Activated naive CD4-positive, alpha-beta T cell treated with anti-CD3 and anti-CD28 coated beads for 36 hours (primary cell): ENCODE results near the gene ZNF827. TPM values are rescaled to one million over a fixed set of nuclear protein-coding genes. Genes with fewer than 3 reads are reported as not detected.

Experiments
- CTCF ChIA-PET: fragments of 350-600 bp; sonication (Branson Sonifier 250); formaldehyde crosslinking; loops from one replicate; lab custom pipeline; 2021; ENCODE audit warnings: antibody characterized with exemption; lab: Charles Lee
- DNase-seq: peaks from one replicate; pipeline ENCODE4 v3.0.0-alpha.2; 2020
- H3K27ac Mint-ChIP-seq: one replicate; pipeline ENCODE4 v1.8.0; 2021; ENCODE audit warnings: mild to moderate bottlenecking, mixed read lengths
- H3K27me3 Mint-ChIP-seq: one replicate; pipeline ENCODE4 v1.8.0; 2021; ENCODE audit warnings: low read depth, mixed read lengths
- H3K36me3 Mint-ChIP-seq: one replicate; pipeline ENCODE4 v1.8.0; 2021; ENCODE audit warnings: low read depth, mixed read lengths
- H3K4me1 Mint-ChIP-seq: one replicate; pipeline ENCODE4 v1.8.0; 2021; ENCODE audit warnings: low read depth, mixed read lengths
- H3K4me3 Mint-ChIP-seq: one replicate; pipeline ENCODE4 v1.8.0; 2021; ENCODE audit warnings: mild to moderate bottlenecking, moderate library complexity, mixed read lengths
- H3K9me3 Mint-ChIP-seq: one replicate; pipeline ENCODE4 v1.8.0; 2021; ENCODE audit warnings: mixed read lengths
- intact Hi-C: fragments of 100-400 bp; cut with micrococcal nuclease; formaldehyde crosslinking; loops from one replicate; pipeline ENCODE4 v1.15.1; 2023
- total RNA-seq, 2 experiments: library from RNA; stranded (reverse); gene quantifications; one replicate each; pipeline ENCODE4 v1.2.3, GENCODE V29; 2021

ZNF827 gene
- total RNA-seq, 2 experiments from 2014 or later: 15.6 to 17.5 TPM

- no peak for DNase-seq
- Mint-ChIP-seq H3K36me3 (peaks cover 23% of the 10 kb centered on the region), H3K4me1 (peaks cover 26% of the 10 kb centered on the region), H3K27me3 (no peaks in the 10 kb centered on the region), H3K27ac (no peak overlapping the region), H3K9me3 (no peaks in the 10 kb centered on the region), H3K4me3 (no peak overlapping the region)
- CTCF ChIA-PET: interaction anchor here (0.5 to 0.6 kb wide), 2 partner anchors 93 to 1696 kb away, joined by 4 read pairs; no protein-coding TSS in a partner anchor
- intact Hi-C loops: loop anchor here (2.0 kb wide), 1 partner anchor 70 kb away; the partner anchor contains the start of gene ZNF827
Observed at GRCh38 chr4:145868637-145869409, 69.8 kb downstream of the ZNF827 start.

GRCh38 chr4:145867406-145867805, 71.2 kb downstream of the ZNF827 start:
- CTCF ChIA-PET: interaction anchor here (0.6 kb wide), 1 partner anchor 144 kb away, joined by 3 read pairs; no protein-coding TSS in a partner anchor
- Mint-ChIP-seq H3K4me3 (no peak overlapping the region), H3K4me1 (peaks cover 32% of the 10 kb centered on the region), H3K36me3 (peaks cover 19% of the 10 kb centered on the region), H3K27ac (no peak overlapping the region), H3K27me3 (no peaks in the 10 kb centered on the region), H3K9me3 (no peaks in the 10 kb centered on the region)
- DNase-seq: no peak
- intact Hi-C loops: no loop called here

GRCh38 chr4:145866991-145867390, 71.6 kb downstream of the ZNF827 start:
- no peak overlapping the region for H3K4me3 Mint-ChIP-seq
- no peak for DNase-seq
- CTCF ChIA-PET: interaction anchor here (0.6 to 1.0 kb wide), 2 partner anchors 28 to 144 kb away, joined by 3 read pairs; no protein-coding TSS in a partner anchor
- H3K27ac Mint-ChIP-seq: no peak overlapping the region
- H3K4me1 Mint-ChIP-seq: peaks cover 30% of the 10 kb centered on the region
- intact Hi-C loops: no loop called here
- peaks cover 16% of the 10 kb centered on the region for H3K36me3 Mint-ChIP-seq
- H3K9me3 Mint-ChIP-seq: no peaks in the 10 kb centered on the region
- H3K27me3 Mint-ChIP-seq: no peaks in the 10 kb centered on the region

GRCh38 chr4:145865274-145865941, 73.2 kb downstream of the ZNF827 start:
- no peak for DNase-seq
- no peak overlapping the region for H3K27ac Mint-ChIP-seq
- H3K4me1 Mint-ChIP-seq: peaks cover 19% of the 10 kb centered on the region
- intact Hi-C loops: no loop called here
- peaks cover 18% of the 10 kb centered on the region for H3K36me3 Mint-ChIP-seq
- CTCF ChIA-PET: interaction anchor here (1.0 kb wide), 1 partner anchor 9 kb away, joined by 4 read pairs; no protein-coding TSS in a partner anchor
- no peaks in the 10 kb centered on the region for H3K27me3 Mint-ChIP-seq
- H3K4me3 Mint-ChIP-seq: no peak overlapping the region
- H3K9me3 Mint-ChIP-seq: no peaks in the 10 kb centered on the region

- Mint-ChIP-seq H3K4me3 (no peak overlapping the region), H3K27ac (no peak overlapping the region), H3K27me3 (no peaks in the 10 kb centered on the region), H3K36me3 (peaks cover 25% of the 10 kb centered on the region), H3K4me1 (peaks cover 14% of the 10 kb centered on the region), H3K9me3 (no peaks in the 10 kb centered on the region)
- intact Hi-C loops: no loop called here
- DNase-seq: no peak
- CTCF ChIA-PET: no interaction called here
Observed at GRCh38 chr4:145863191-145863590, 75.4 kb downstream of the ZNF827 start.

- no peaks in the 10 kb centered on the region for H3K27me3 Mint-ChIP-seq
Observed at GRCh38 chr4:145861336-145862318, 77.0 kb downstream of the ZNF827 start.

GRCh38 chr4:145860897-145861296, 77.7 kb downstream of the ZNF827 start:
- DNase-seq: no peak
- H3K36me3 Mint-ChIP-seq: peaks cover 22% of the 10 kb centered on the region
- H3K4me1 Mint-ChIP-seq: peaks cover 12% of the 10 kb centered on the region
- intact Hi-C loops: no loop called here
- H3K9me3 Mint-ChIP-seq: no peaks in the 10 kb centered on the region
- CTCF ChIA-PET: interaction anchor here (0.7 kb wide), 1 partner anchor 41 kb away, joined by 3 read pairs; no protein-coding TSS in a partner anchor
- H3K4me3 Mint-ChIP-seq: no peak overlapping the region
- H3K27ac Mint-ChIP-seq: no peak overlapping the region
- no peaks in the 10 kb centered on the region for H3K27me3 Mint-ChIP-seq

More at GRCh38 chr4:145861336-145862318, 77.0 kb downstream of the ZNF827 start:
- Mint-ChIP-seq H3K9me3 (no peaks in the 10 kb centered on the region), H3K4me1 (peaks cover 12% of the 10 kb centered on the region), H3K4me3 (no peak overlapping the region), H3K36me3 (peaks cover 25% of the 10 kb centered on the region), H3K27ac (no peak overlapping the region)
- DNase-seq: no peak
- intact Hi-C loops: no loop called here
- CTCF ChIA-PET: interaction anchor here (0.6 to 0.7 kb wide), 3 partner anchors 15 to 51 kb away, joined by 3 to 6 read pairs (median 3); no protein-coding TSS in a partner anchor

- intact Hi-C loops: no loop called here
- Mint-ChIP-seq H3K27ac (no peak overlapping the region), H3K4me1 (peaks cover 9% of the 10 kb centered on the region), H3K4me3 (no peak overlapping the region), H3K9me3 (no peaks in the 10 kb centered on the region), H3K27me3 (no peaks in the 10 kb centered on the region), H3K36me3 (peaks cover 22% of the 10 kb centered on the region)
- CTCF ChIA-PET: interaction anchor here (0.7 kb wide), 1 partner anchor 42 kb away, joined by 3 read pairs; no protein-coding TSS in a partner anchor
- DNase-seq: no peak
Observed at GRCh38 chr4:145860446-145860845, 78.2 kb downstream of the ZNF827 start.

GRCh38 chr4:145859926-145860325, 78.7 kb downstream of the ZNF827 start:
- intact Hi-C loops: no loop called here
- CTCF ChIA-PET: no interaction called here
- peaks cover 6% of the 10 kb centered on the region for H3K4me1 Mint-ChIP-seq
- H3K27ac Mint-ChIP-seq: no peak overlapping the region
- DNase-seq: no peak
- H3K36me3 Mint-ChIP-seq: peaks cover 22% of the 10 kb centered on the region
- no peaks in the 10 kb centered on the region for H3K9me3 Mint-ChIP-seq
- no peaks in the 10 kb centered on the region for H3K27me3 Mint-ChIP-seq
- H3K4me3 Mint-ChIP-seq: no peak overlapping the region

GRCh38 chr4:145859426-145859825, 79.2 kb downstream of the ZNF827 start:
- H3K4me3 Mint-ChIP-seq: no peak overlapping the region
- peaks cover 22% of the 10 kb centered on the region for H3K36me3 Mint-ChIP-seq
- CTCF ChIA-PET: no interaction called here
- no peak overlapping the region for H3K27ac Mint-ChIP-seq
- peaks cover 6% of the 10 kb centered on the region for H3K4me1 Mint-ChIP-seq
- DNase-seq: no peak
- no peaks in the 10 kb centered on the region for H3K9me3 Mint-ChIP-seq
- H3K27me3 Mint-ChIP-seq: no peaks in the 10 kb centered on the region
- intact Hi-C loops: no loop called here

- Mint-ChIP-seq H3K27me3 (no peaks in the 10 kb centered on the region), H3K9me3 (no peaks in the 10 kb centered on the region), H3K4me1 (no peaks in the 10 kb centered on the region), H3K4me3 (no peak overlapping the region), H3K27ac (no peak overlapping the region), H3K36me3 (peaks cover 20% of the 10 kb centered on the region)
- intact Hi-C loops: no loop called here
- CTCF ChIA-PET: interaction anchor here (1.6 kb wide), 1 partner anchor 13 kb away, joined by 4 read pairs; no protein-coding TSS in a partner anchor
- no peak for DNase-seq
Observed at GRCh38 chr4:145852256-145852839, 86.3 kb downstream of the ZNF827 start.
